NT2/D1 (cell line): ENCODE results near the gene TMED5.

ENCODE experiments used
- SUZ12 ChIP-seq: IDR thresholded peaks from 2 replicates; pipeline ENCODE4 v1.6.1; 2011; ENCODE audit not compliant: insufficient read length, insufficient read depth; ENCODE audit errors: extremely low read depth
- ZNF274 ChIP-seq: IDR thresholded peaks from 2 replicates; pipeline ENCODE4 v1.6.1; 2011; ENCODE audit warnings: mild to moderate bottlenecking, low read depth, low read length

GRCh38 chr1:93142161-93142560 is 38.1 kb downstream of the TMED5 start:
- no peak for TF ChIP-seq SUZ12
- TF ChIP-seq ZNF274 = no peak
